Stimulated activated effector memory CD8-positive, alpha-beta T cell treated with anti-CD3 and anti-CD28 coated beads, Interleukin-12 subunit alpha, Interleukin-12 subunit beta, amount 100 ng/mL, for 72 hours (primary cell): ENCODE data around the gene RNF222.

ENCODE experiments used
- ATAC-seq: fragments of 150-1000 bp; cut with Tn5 transposase; 2 replicates; pipeline ENCODE4 v1.10.0; 2021
- DNase-seq, 2 donors: peaks; one replicate each; pipeline ENCODE4 v3.0.0; 2021 to 2022; ENCODE audit warnings: low spot score in 2 of 2
- H3K27ac Mint-ChIP-seq: one replicate; pipeline ENCODE4 v1.8.0; 2022; ENCODE audit warnings: mild to moderate bottlenecking, mixed read lengths
- H3K36me3 Mint-ChIP-seq: one replicate; pipeline ENCODE4 v1.8.0; 2022; ENCODE audit warnings: mild to moderate bottlenecking, mixed read lengths
- H3K4me1 Mint-ChIP-seq: one replicate; pipeline ENCODE4 v1.8.0; 2022; ENCODE audit warnings: mixed read lengths
- H3K4me3 Mint-ChIP-seq: one replicate; pipeline ENCODE4 v1.8.0; 2022; ENCODE audit warnings: mild to moderate bottlenecking, mixed read lengths
- H3K9me3 Mint-ChIP-seq: one replicate; pipeline ENCODE4 v1.8.0; 2022; ENCODE audit warnings: mixed read lengths

RNF222 gene

GRCh38 chr17:8397636-8398035 is at the start of gene RNF222:
TSS of gene RNF222 (minus strand) at chr17:8397827. CDS start at chr17:8393461, 4,366 bp downstream.
- DNase-seq (no peak), ATAC-seq (no peak)
- Mint-ChIP-seq H3K4me3 (no peak within 1 kb of the TSS), H3K9me3 (no peaks in the 10 kb centered on the region), H3K4me1 (peaks cover 10% of the 10 kb centered on the region), H3K36me3 (no peaks in the 10 kb centered on the region), H3K27ac (no peak within 1 kb of the TSS)

- H3K27ac Mint-ChIP-seq = no peak overlapping the region
- peaks cover 32% of the 10 kb centered on the region for H3K4me1 Mint-ChIP-seq
- no peak overlapping the region for H3K4me3 Mint-ChIP-seq
- no peaks in the 10 kb centered on the region for H3K9me3 Mint-ChIP-seq
- ATAC-seq (no peak), DNase-seq (no peak)
- peaks cover 95% of the 10 kb centered on the region for H3K36me3 Mint-ChIP-seq
Measured at GRCh38 chr17:8445536-8445935, 47.9 kb upstream of the RNF222 start.

- Mint-ChIP-seq H3K9me3 (no peaks in the 10 kb centered on the region), H3K4me1 (peaks cover 39% of the 10 kb centered on the region), H3K4me3 (no peak overlapping the region), H3K36me3 (peaks cover 95% of the 10 kb centered on the region), H3K27ac (peak overlapping the region; percentile 20)
- no peak for DNase-seq
- no peak for ATAC-seq
Measured at GRCh38 chr17:8444494-8444893, 46.9 kb upstream of the RNF222 start.

- DNase-seq (no peak), ATAC-seq (no peak)
- no peak overlapping the region for H3K4me3 Mint-ChIP-seq
- peaks cover 95% of the 10 kb centered on the region for H3K36me3 Mint-ChIP-seq
- no peaks in the 10 kb centered on the region for H3K9me3 Mint-ChIP-seq
- peaks cover 41% of the 10 kb centered on the region for H3K4me1 Mint-ChIP-seq
- peak overlapping the region; percentile 20 for H3K27ac Mint-ChIP-seq
Measured at GRCh38 chr17:8443756-8444155, 46.1 kb upstream of the RNF222 start.

- H3K4me3 Mint-ChIP-seq = no peak overlapping the region
- H3K36me3 Mint-ChIP-seq = peaks cover 93% of the 10 kb centered on the region
- H3K9me3 Mint-ChIP-seq = no peaks in the 10 kb centered on the region
- no peak for ATAC-seq
- peaks cover 45% of the 10 kb centered on the region for H3K4me1 Mint-ChIP-seq
- DNase-seq = no peak
- H3K27ac Mint-ChIP-seq = no peak overlapping the region
Measured at GRCh38 chr17:8442310-8442709, 44.7 kb upstream of the RNF222 start.

GRCh38 chr17:8441690-8442089 is 44.1 kb upstream of the RNF222 start:
- Mint-ChIP-seq H3K4me3 (no peak overlapping the region), H3K36me3 (peaks cover 87% of the 10 kb centered on the region), H3K27ac (peak overlapping the region; percentile 45), H3K4me1 (peaks cover 48% of the 10 kb centered on the region), H3K9me3 (no peaks in the 10 kb centered on the region)
- ATAC-seq = no peak
- no peak for DNase-seq

- no peak for ATAC-seq
- Mint-ChIP-seq H3K4me3 (no peak overlapping the region), H3K36me3 (peaks cover 77% of the 10 kb centered on the region), H3K4me1 (peaks cover 52% of the 10 kb centered on the region), H3K27ac (no peak overlapping the region), H3K9me3 (no peaks in the 10 kb centered on the region)
- no peak for DNase-seq
Measured at GRCh38 chr17:8439681-8440080, 42.1 kb upstream of the RNF222 start.

- Mint-ChIP-seq H3K9me3 (no peaks in the 10 kb centered on the region), H3K36me3 (peaks cover 65% of the 10 kb centered on the region), H3K4me3 (peak overlapping the region; percentile 96), H3K4me1 (peaks cover 43% of the 10 kb centered on the region), H3K27ac (no peak overlapping the region)
- ATAC-seq (no peak), DNase-seq (no peak)
Measured at GRCh38 chr17:8438441-8438840, 40.8 kb upstream of the RNF222 start.

GRCh38 chr17:8436844-8437171 is 39.2 kb upstream of the RNF222 start:
- H3K27ac Mint-ChIP-seq = peak overlapping the region; percentile 96
- peaks cover 49% of the 10 kb centered on the region for H3K36me3 Mint-ChIP-seq
- no peaks in the 10 kb centered on the region for H3K9me3 Mint-ChIP-seq
- ATAC-seq = no peak
- DNase-seq = no peak
- peak overlapping the region; percentile 96 for H3K4me3 Mint-ChIP-seq
- peaks cover 33% of the 10 kb centered on the region for H3K4me1 Mint-ChIP-seq

GRCh38 chr17:8436169-8436843 is 38.7 kb upstream of the RNF222 start:
- peaks cover 48% of the 10 kb centered on the region for H3K36me3 Mint-ChIP-seq
- peaks cover 28% of the 10 kb centered on the region for H3K4me1 Mint-ChIP-seq
- peak overlapping the region; percentile 96 for H3K27ac Mint-ChIP-seq
- peak; percentile 82 for ATAC-seq
- H3K4me3 Mint-ChIP-seq = peak overlapping the region; percentile 96
- no peaks in the 10 kb centered on the region for H3K9me3 Mint-ChIP-seq
- peak; percentile 56 to 84 for DNase-seq

- Mint-ChIP-seq H3K4me3 (peak within 1 kb of the TSS; percentile 96), H3K9me3 (no peaks in the 10 kb centered on the region), H3K36me3 (peaks cover 41% of the 10 kb centered on the region), H3K4me1 (peaks cover 20% of the 10 kb centered on the region), H3K27ac (peak within 1 kb of the TSS; percentile 96)
- ATAC-seq = peak; percentile 99
- DNase-seq = peak; percentile 94 to 98
Measured at GRCh38 chr17:8435245-8436168, 37.9 kb upstream of the RNF222 start, which contains the start of gene NDEL1. TSS of gene NDEL1 (plus strand) at chr17:8435884. CDS start at chr17:8444272, 8,388 bp downstream.

GRCh38 chr17:8430966-8431365 is 33.3 kb upstream of the RNF222 start:
- Mint-ChIP-seq H3K36me3 (peaks cover 4% of the 10 kb centered on the region), H3K27ac (no peak overlapping the region), H3K4me3 (no peak overlapping the region), H3K4me1 (no peaks in the 10 kb centered on the region), H3K9me3 (no peaks in the 10 kb centered on the region)
- DNase-seq (no peak), ATAC-seq (no peak)

- Mint-ChIP-seq H3K27ac (no peak overlapping the region), H3K4me1 (no peaks in the 10 kb centered on the region), H3K36me3 (no peaks in the 10 kb centered on the region), H3K9me3 (no peaks in the 10 kb centered on the region), H3K4me3 (no peak overlapping the region)
- no peak for DNase-seq
- ATAC-seq = no peak
Measured at GRCh38 chr17:8426802-8427201, 29.2 kb upstream of the RNF222 start.

- DNase-seq (no peak), ATAC-seq (no peak)
- Mint-ChIP-seq H3K9me3 (no peaks in the 10 kb centered on the region), H3K4me1 (no peaks in the 10 kb centered on the region), H3K36me3 (no peaks in the 10 kb centered on the region), H3K27ac (no peak overlapping the region), H3K4me3 (no peak overlapping the region)
Measured at GRCh38 chr17:8426094-8426720, 28.6 kb upstream of the RNF222 start.

- DNase-seq (no peak), ATAC-seq (no peak)
- H3K27ac Mint-ChIP-seq = no peak overlapping the region
- no peaks in the 10 kb centered on the region for H3K9me3 Mint-ChIP-seq
- H3K4me1 Mint-ChIP-seq = no peaks in the 10 kb centered on the region
- H3K4me3 Mint-ChIP-seq = no peak overlapping the region
- no peaks in the 10 kb centered on the region for H3K36me3 Mint-ChIP-seq
Measured at GRCh38 chr17:8421571-8421970, 23.9 kb upstream of the RNF222 start.
